Peyer's patch (tissue), 4 donors: ENCODE results near the gene NKD1.

Source experiments
- CTCF ChIP-seq, 6 experiments: fragments of 450-650 bp in 4 of 6; fragments of 200-600 bp in 2 of 6; sonication (generic) in 1 of 6; IDR thresholded peaks; one replicate each; pipeline ENCODE4 v1.5.1; 2017 to 2019; ENCODE audit warnings: antibody characterized with exemption in 6 of 6, mild to moderate bottlenecking in 3 of 6, moderate library complexity in 1 of 6
- POLR2A ChIP-seq, 2 donors: fragments of 450-650 bp; IDR thresholded peaks; one replicate each; pipeline ENCODE4 v1.5.1; 2017; ENCODE audit warnings: antibody characterized with exemption in 2 of 2, mild to moderate bottlenecking in 2 of 2, moderate library complexity in 2 of 2

- no peak for TF ChIP-seq CTCF (IDR thresholded peaks at IDR 0.05)
- no peak for TF ChIP-seq POLR2A (IDR thresholded peaks at IDR 0.05)
These were observed 142.0 kb downstream of the NKD1 start for GRCh38 chr16:50690177-50690576.
